ENCODE results near the gene N4BP2.
A peak's percentile ranks its signal among the peaks of the same experiment; 100 is the strongest.

The N4BP2 gene

GRCh38 chr4:40193016-40193571 is 136.4 kb downstream of the N4BP2 start:
- DNase-seq, result no peak

GRCh38 chr4:40193578-40193977 is 136.9 kb downstream of the N4BP2 start:
- DNase-seq, result no peak

- no peak for DNase-seq
Measured at GRCh38 chr4:40194602-40195161, 138.0 kb downstream of the N4BP2 start.

GRCh38 chr4:40195182-40196177 is 138.8 kb downstream of the N4BP2 start:
- DNase-seq, result no peak

- no peak for DNase-seq
Measured at GRCh38 chr4:40196272-40196671, 139.6 kb downstream of the N4BP2 start.

GRCh38 chr4:40196724-40197281 is 140.2 kb downstream of the N4BP2 start, which contains the start of gene RHOH:
Gene RHOH (plus strand): TSS chr4:40197031. CDS start chr4:40243387, 46,356 bp downstream.
- peak in 2 of 4 experiments; percentile 22 to 28 for DNase-seq

- DNase-seq, result no peak
Measured at GRCh38 chr4:40197879-40198689, 141.4 kb downstream of the N4BP2 start.

GRCh38 chr4:40199179-40199670 is 142.6 kb downstream of the N4BP2 start:
- DNase-seq, result no peak

- peak; percentile 30 to 63 (median 52) for DNase-seq
Measured at GRCh38 chr4:40199999-40200874, 143.6 kb downstream of the N4BP2 start.

GRCh38 chr4:40200875-40201801 is 144.5 kb downstream of the N4BP2 start:
- peak in 3 of 4 experiments; percentile 21 to 63 (median 63) for DNase-seq

- no peak for DNase-seq
Measured at GRCh38 chr4:40201898-40202297, 145.2 kb downstream of the N4BP2 start.

- DNase-seq, result no peak
Measured at GRCh38 chr4:40202474-40202873, 145.8 kb downstream of the N4BP2 start.

GRCh38 chr4:40204507-40205258 is 148.0 kb downstream of the N4BP2 start:
- peak in 1 of 4 experiments; percentile 8 for DNase-seq

- DNase-seq, result peak; percentile 61 to 83 (median 78)
Measured at GRCh38 chr4:40205259-40206198, 148.9 kb downstream of the N4BP2 start.

- peak in 3 of 4 experiments; percentile 22 to 56 (median 52) for DNase-seq
Measured at GRCh38 chr4:40206426-40206825, 149.8 kb downstream of the N4BP2 start.

Measured in suppressor macrophage (primary cell).